Esophagus squamous epithelium (tissue), 4 donors: ENCODE measurements around the gene POLA1.

ENCODE experiments used
- CTCF ChIP-seq, 6 experiments: fragments of 450-650 bp in 4 of 6; fragments of 200-600 bp in 2 of 6; sonication (generic) in 2 of 6; IDR thresholded peaks; one replicate each; pipeline ENCODE4 v1.5.1; 2016 to 2019; ENCODE audit warnings: antibody characterized with exemption in 6 of 6, mild to moderate bottlenecking in 4 of 6, moderate library complexity in 4 of 6
- POLR2A ChIP-seq, 4 donors: fragments of 450-650 bp; IDR thresholded peaks; one replicate each; pipeline ENCODE4 v1.6.1; 2017; ENCODE audit warnings: antibody characterized with exemption in 4 of 4, mild to moderate bottlenecking in 4 of 4, moderate library complexity in 3 of 4

GRCh38 chrX:25004040-25004439 lies 310.3 kb downstream of the POLA1 start:
- no peak for TF ChIP-seq CTCF (IDR thresholded peaks at IDR 0.05)
- TF ChIP-seq POLR2A (IDR thresholded peaks at IDR 0.05), result no peak
